HG03175 (cell line): ENCODE results near the gene CEACAM20.
"Not testable (repeated sequence)": the region's sequence is repeated elsewhere in the genome, so short reads cannot be mapped to it uniquely, and the experiment has no call there.

ENCODE experiments used
- ATAC-seq: cut with Tn5 transposase; IDR thresholded peaks from one replicate; pipeline ENCODE4 v1.9.1; 2021; ENCODE audit warnings: mild to moderate bottlenecking, moderate library complexity; ENCODE audit not compliant: unreplicated experiment

The CEACAM20 gene

DNA sequence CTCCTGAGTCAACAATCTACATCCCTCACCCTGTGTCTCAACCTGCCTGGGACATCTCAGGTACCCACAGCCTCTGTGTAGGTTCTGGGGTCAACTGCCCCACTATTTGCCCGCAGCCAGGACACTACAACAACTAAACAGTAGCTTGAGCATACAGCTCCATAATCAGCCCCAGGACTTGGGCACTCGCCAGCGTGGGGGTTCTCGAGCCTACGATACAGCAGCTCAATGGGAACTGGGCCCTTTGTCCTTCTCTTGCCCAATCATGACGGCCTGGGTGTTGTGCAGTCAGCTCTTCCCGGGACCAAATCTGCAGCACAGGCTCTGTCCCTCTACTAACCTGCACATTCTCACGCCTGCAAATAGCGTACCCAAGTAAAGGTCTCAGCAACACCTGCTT lies 30.5 kb downstream of the CEACAM20 start:
- no peak for ATAC-seq

- no peak for ATAC-seq
These were observed 32.8 kb downstream of the CEACAM20 start for GRCh38 chr19:44496711-44497110.

- no peak for ATAC-seq
These were observed 52.7 kb downstream of the CEACAM20 start for GRCh38 chr19:44476559-44477408.

DNA sequence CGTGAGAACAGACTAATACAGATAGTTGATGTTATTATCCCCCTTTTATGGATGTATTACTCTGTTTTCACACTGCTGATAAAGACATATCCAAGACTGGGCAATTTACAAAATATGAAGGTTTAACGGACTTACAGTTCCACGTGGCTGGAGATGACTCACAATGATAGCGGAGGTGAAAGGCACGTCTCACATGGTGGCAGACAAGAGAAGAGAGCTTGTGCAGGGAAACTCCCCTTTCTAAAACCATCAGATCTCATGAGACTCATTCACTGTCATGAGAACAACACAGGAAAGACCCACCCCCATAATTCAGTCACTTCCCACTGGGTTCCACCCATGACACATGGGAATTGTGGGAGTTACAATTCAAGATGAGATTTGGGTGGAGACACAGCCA lies 60.7 kb downstream of the CEACAM20 start:
- ATAC-seq, result not testable (repeated sequence)

- not testable (repeated sequence) for ATAC-seq
These were observed 66.7 kb downstream of the CEACAM20 start for GRCh38 chr19:44462600-44463286.
